ENCODE measurements around the gene ADGRG7.

Gene ADGRG7

DNA sequence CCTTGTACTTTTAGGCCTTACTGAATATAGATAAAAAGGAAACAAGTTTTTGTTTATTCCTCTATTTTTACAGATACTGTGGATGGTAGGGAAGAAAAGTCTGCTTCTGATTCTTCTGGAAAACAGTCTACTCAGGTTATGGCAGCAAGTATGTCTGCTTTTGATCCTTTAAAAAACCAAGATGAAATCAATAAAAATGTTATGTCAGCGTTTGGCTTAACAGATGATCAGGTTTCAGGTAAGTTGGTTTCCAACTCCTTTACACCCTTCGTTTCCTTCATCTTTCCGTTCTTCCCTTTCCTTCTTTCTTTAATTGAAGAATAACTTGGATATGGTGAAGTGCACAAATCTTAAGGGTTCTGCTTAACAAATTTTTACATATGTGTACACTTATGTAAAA lies 123.0 kb downstream of the ADGRG7 start:
- TF ChIP-seq, protein P1, sequence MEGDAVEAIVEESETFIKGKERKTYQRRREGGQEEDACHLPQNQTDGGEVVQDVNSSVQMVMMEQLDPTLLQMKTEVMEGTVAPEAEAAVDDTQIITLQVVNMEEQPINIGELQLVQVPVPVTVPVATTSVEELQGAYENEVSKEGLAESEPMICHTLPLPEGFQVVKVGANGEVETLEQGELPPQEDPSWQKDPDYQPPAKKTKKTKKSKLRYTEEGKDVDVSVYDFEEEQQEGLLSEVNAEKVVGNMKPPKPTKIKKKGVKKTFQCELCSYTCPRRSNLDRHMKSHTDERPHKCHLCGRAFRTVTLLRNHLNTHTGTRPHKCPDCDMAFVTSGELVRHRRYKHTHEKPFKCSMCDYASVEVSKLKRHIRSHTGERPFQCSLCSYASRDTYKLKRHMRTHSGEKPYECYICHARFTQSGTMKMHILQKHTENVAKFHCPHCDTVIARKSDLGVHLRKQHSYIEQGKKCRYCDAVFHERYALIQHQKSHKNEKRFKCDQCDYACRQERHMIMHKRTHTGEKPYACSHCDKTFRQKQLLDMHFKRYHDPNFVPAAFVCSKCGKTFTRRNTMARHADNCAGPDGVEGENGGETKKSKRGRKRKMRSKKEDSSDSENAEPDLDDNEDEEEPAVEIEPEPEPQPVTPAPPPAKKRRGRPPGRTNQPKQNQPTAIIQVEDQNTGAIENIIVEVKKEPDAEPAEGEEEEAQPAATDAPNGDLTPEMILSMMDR (conservative IDR thresholded peaks at IDR 0.05; ENCODE audit: low read depth, low read length), result no peak
- no peak for DNase-seq (ENCODE audit: low read depth)
- no peak overlapping the region for H3K4me3 ChIP-seq (ENCODE audit: low read depth, low read length)

DNA sequence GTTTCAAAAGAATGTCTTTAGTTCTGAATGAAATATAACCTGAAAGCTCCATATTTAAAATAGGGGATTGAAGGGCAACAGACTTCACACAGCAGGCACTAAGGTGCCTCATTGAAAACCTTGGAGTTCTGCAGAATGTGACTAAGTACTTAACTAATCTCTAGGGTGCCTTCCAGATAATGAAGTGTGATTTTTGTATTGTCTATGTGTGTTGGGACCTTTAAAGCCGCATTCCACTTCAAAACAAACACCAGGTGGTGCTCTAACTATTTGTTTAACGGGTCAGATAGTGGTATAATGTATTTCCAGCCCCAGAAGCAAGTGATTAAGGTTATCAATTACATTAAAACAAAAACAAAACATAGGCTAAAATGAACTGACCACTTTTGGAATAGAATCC lies 127.9 kb downstream of the ADGRG7 start:
- TF ChIP-seq, protein P1 (conservative IDR thresholded peaks at IDR 0.05; ENCODE audit: low read depth, low read length), result peak; percentile 49
- peak; percentile 48 for DNase-seq (ENCODE audit: low read depth)

DNA sequence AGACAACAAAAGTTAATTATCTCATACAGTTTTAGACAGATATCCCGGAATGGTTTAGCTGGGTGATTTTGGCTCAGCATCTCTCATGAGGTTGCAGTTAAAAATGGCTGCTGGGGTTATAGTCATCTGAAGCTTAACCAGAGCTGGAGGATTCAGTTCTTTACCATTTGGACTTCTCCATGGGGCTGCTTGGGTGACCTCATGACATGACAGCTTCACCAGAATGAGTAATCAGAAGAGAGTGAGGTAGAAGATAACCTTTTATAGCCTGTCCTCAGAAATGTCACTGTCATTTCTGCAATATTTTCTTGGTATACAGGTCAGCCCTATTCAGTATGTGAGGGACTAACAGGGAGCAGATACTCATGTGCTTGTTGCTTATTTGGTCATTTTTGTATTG lies 130.8 kb downstream of the ADGRG7 start:
- H3K4me3 ChIP-seq (ENCODE audit: low read depth, low read length), result no peak overlapping the region
- no peak for DNase-seq (ENCODE audit: low read depth)
- TF ChIP-seq, protein P1 (conservative IDR thresholded peaks at IDR 0.05; ENCODE audit: low read depth, low read length), result no peak

More for the DNA sequence above, 127.9 kb downstream of the ADGRG7 start:
- no peak overlapping the region for H3K4me3 ChIP-seq (ENCODE audit: low read depth, low read length)

DNA sequence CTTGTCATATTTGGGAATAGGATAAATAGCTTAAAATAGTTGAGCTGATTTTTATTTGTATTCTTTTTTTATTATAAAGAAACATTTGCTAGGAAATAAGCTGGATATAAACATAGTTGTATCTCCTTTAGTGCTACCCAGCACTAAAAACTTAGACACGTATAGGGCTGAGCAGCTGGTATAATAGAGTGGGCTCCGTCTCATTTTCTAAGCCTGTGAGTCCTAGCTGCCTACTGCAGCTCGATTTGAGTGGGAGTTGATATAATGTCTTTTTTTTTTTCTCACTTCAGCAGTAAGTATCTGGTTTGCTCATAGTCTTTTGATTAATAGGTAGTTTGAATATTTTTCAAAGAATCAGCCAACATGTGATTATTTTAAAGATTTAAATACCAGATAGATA lies 134.1 kb downstream of the ADGRG7 start:
- H3K4me3 ChIP-seq (ENCODE audit: low read depth, low read length), result no peak overlapping the region
- no peak for DNase-seq (ENCODE audit: low read depth)
- TF ChIP-seq, protein P1 (conservative IDR thresholded peaks at IDR 0.05; ENCODE audit: low read depth, low read length), result no peak

DNA sequence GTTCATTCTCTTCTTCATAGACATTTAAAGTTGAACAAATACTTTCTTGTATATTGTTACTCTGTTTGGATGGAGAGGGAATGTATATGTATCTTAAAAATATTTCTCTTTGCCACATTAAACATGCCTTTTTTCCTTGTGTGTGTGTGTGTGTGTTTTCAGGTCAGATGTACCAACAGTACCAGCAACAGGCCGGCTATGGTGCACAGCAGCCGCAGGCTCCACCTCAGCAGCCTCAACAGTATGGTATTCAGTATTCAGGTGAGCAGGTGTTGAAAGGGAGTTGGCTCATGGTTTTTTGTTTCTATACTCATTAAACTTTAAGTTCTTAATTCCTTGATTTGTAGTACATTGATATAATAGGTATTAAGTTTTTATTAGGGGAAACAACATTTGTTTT lies 135.3 kb downstream of the ADGRG7 start:
- TF ChIP-seq, protein P1 (conservative IDR thresholded peaks at IDR 0.05; ENCODE audit: low read depth, low read length), result no peak
- no peak overlapping the region for H3K4me3 ChIP-seq (ENCODE audit: low read depth, low read length)
- DNase-seq (ENCODE audit: low read depth), result no peak

All from choroid plexus epithelial cell (primary cell).